HepG2 (cell line): ENCODE measurements around the gene F12. TPM values are rescaled to one million over a fixed set of nuclear protein-coding genes. Genes with fewer than 3 reads are reported as not detected.

Experiments
- ATM ChIP-seq: fragments of 450-650 bp; IDR thresholded peaks from 2 replicates; pipeline ENCODE4 v1.7.1; 2017; ENCODE audit warnings: mild to moderate bottlenecking, borderline replicate concordance
- FOXC1 ChIP-seq: sonication (generic); formaldehyde crosslinking; IDR thresholded peaks from 2 replicates; pipeline ENCODE4 v1.8.0; 2022; ENCODE audit warnings: mild to moderate bottlenecking, missing genetic modification reagents, borderline replicate concordance
- GPBP1L1 ChIP-seq: sonication (generic); formaldehyde crosslinking; IDR thresholded peaks from 2 replicates; pipeline ENCODE4 v1.5.0; 2020; ENCODE audit warnings: mild to moderate bottlenecking, missing genetic modification reagents
- HNRNPLL ChIP-seq: fragments of 200-400 bp; formaldehyde crosslinking; IDR thresholded peaks from 2 replicates; pipeline ENCODE4 v1.6.1; 2017; ENCODE audit warnings: mild to moderate bottlenecking, low read depth, low read length; ENCODE audit not compliant: poor library complexity, severe bottlenecking
- LBX2 ChIP-seq: sonication (generic); formaldehyde crosslinking; IDR thresholded peaks from 2 replicates; pipeline ENCODE4 v1.5.0; 2020; ENCODE audit warnings: missing genetic modification reagents, mild to moderate bottlenecking, borderline replicate concordance
- MEF2D ChIP-seq: sonication (generic); formaldehyde crosslinking; IDR thresholded peaks from 2 replicates; pipeline ENCODE4 v1.5.1; 2020; ENCODE audit warnings: mild to moderate bottlenecking, missing genetic modification reagents
- TCF7 ChIP-seq: sonication (generic); IDR thresholded peaks from 2 replicates; pipeline ENCODE4 v1.6.1; 2016; ENCODE audit warnings: antibody characterized with exemption, low read depth
- ZHX2 ChIP-seq, 2 experiments: sonication (generic) in 1 of 2; formaldehyde crosslinking in 1 of 2; IDR thresholded peaks; 2 replicates each; pipeline versions ENCODE4 v1.6.1 to v1.9.0; 2014 to 2022; ENCODE audit warnings: antibody characterized with exemption in 1 of 2, borderline replicate concordance in 1 of 2, inconsistent platforms in 1 of 2, low read depth in 1 of 2, missing genetic modification reagents in 1 of 2
- ZNF281 ChIP-seq: sonication (generic); formaldehyde crosslinking; IDR thresholded peaks from 2 replicates; pipeline ENCODE4 v1.4.0; 2020; ENCODE audit warnings: missing genetic modification reagents, borderline replicate concordance
- ZNF652 ChIP-seq: IDR thresholded peaks from 2 replicates; pipeline ENCODE4 v1.6.1; 2016; ENCODE audit warnings: low read depth, borderline replicate concordance
- ZNF770 ChIP-seq: sonication (generic); formaldehyde crosslinking; IDR thresholded peaks from 2 replicates; pipeline ENCODE4 v1.5.0; 2020; ENCODE audit warnings: mild to moderate bottlenecking, missing genetic modification reagents
- ZNF777 ChIP-seq: sonication (generic); formaldehyde crosslinking; IDR thresholded peaks from 2 replicates; pipeline ENCODE4 v1.4.0; 2020; ENCODE audit warnings: missing genetic modification reagents
- polyA plus RNA-seq, 8 experiments: library from polyadenylated mRNA; depleted of rRNA in 3 of 8; stranded (reverse) in 7 of 8; unstranded in 1 of 8; fragments of >200 nt; fragmentation: Illumina TruSeq in 4 of 8; extraction: Trizol in 4 of 8; gene quantifications; 2 replicates each; pipeline versions ENCODE4 v1.2.1 to v1.2.3, GENCODE V29; 2011 to 2016; ENCODE audit warnings: low read depth in 4 of 8, missing spikeins in 1 of 8, mixed read lengths in 1 of 8; ENCODE audit not compliant: insufficient read depth in 1 of 8
- total RNA-seq, 5 experiments: library from RNA; depleted of rRNA; stranded (reverse); fragments of >200 nt; fragmentation: Illumina TruSeq; extraction: Trizol; gene quantifications; 2 replicates each; pipeline ENCODE4 v1.2.3, GENCODE V29; 2016; ENCODE audit warnings: low read depth in 1 of 5

F12 gene
- total and polyA plus RNA-seq, 2 of the 13 experiments (the other 11 are each of a cell fraction or from before 2014, with no cell fraction given) = 2.5 to 3.0 TPM

GRCh38 chr5:177455036-177455660 lies 45.8 kb upstream of the F12 start (continued):
- peak; percentile 52; the same call in 1 of the 2 replicates for TF ChIP-seq ZHX2 (IDR thresholded peaks at IDR 0.05; ENCODE audit: low read depth)
- no peak for TF ChIP-seq ZHX2 (CRISPR knock-in tag; IDR thresholded peaks at IDR 0.05; ENCODE audit: borderline replicate concordance)
- TF ChIP-seq ATM = no peak
- no peak for TF ChIP-seq GPBP1L1 (CRISPR knock-in tag)
- TF ChIP-seq ZNF281 (CRISPR knock-in tag) = no peak
- TF ChIP-seq FOXC1 (CRISPR knock-in tag) = peak; percentile 49; the same call in 1 of the 2 replicates
- peak; percentile 81 for TF ChIP-seq ZNF770 (CRISPR knock-in tag)
- TF ChIP-seq TCF7 = no peak
- TF ChIP-seq LBX2 = 0 out of 2 replicates have a peak, but pooled peaks have one; percentile 63
- no peak for TF ChIP-seq ZNF652
- peak; percentile 87 for TF ChIP-seq ZNF777 (CRISPR knock-in tag)
- peak; percentile 56; the same call in 1 of the 2 replicates for TF ChIP-seq MEF2D (CRISPR knock-in tag)
- peak; percentile 95 for TF ChIP-seq HNRNPLL
